Measurements from ENCODE around the gene SLC8A1. TPM values are rescaled to one million over a fixed set of nuclear protein-coding genes. Genes with fewer than 3 reads are reported as not detected.
A peak's percentile ranks its signal among the peaks of the same experiment; 100 is the strongest.

Gene SLC8A1
- polyA plus RNA-seq, 3 donors = 16.9 to 18.2 (median 18.0) TPM

- TF ChIP-seq, protein P1, sequence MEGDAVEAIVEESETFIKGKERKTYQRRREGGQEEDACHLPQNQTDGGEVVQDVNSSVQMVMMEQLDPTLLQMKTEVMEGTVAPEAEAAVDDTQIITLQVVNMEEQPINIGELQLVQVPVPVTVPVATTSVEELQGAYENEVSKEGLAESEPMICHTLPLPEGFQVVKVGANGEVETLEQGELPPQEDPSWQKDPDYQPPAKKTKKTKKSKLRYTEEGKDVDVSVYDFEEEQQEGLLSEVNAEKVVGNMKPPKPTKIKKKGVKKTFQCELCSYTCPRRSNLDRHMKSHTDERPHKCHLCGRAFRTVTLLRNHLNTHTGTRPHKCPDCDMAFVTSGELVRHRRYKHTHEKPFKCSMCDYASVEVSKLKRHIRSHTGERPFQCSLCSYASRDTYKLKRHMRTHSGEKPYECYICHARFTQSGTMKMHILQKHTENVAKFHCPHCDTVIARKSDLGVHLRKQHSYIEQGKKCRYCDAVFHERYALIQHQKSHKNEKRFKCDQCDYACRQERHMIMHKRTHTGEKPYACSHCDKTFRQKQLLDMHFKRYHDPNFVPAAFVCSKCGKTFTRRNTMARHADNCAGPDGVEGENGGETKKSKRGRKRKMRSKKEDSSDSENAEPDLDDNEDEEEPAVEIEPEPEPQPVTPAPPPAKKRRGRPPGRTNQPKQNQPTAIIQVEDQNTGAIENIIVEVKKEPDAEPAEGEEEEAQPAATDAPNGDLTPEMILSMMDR (IDR thresholded peaks at IDR 0.05) = no peak
- Histone ChIP-seq H3K4me2 (replicated peaks; ENCODE audit: extremely low read depth, low read length, poor library complexity, severe bottlenecking) (no peak overlapping the region), H3K4me3 (replicated peaks in 1 of 3; ENCODE audit: low read depth in 2 of 3, low read length in 3 of 3) (no peak overlapping the region), H3K27ac (ENCODE audit: low read depth in 1 of 2, low read length in 2 of 2) (no peak overlapping the region), H3K79me2 (ENCODE audit: insufficient read depth, low read length) (peaks cover 25% of the 10 kb centered on the region), H3K36me3 (replicated peaks in 1 of 2; ENCODE audit: control insufficient read depth in 1 of 2, insufficient read depth in 2 of 2, low read length in 2 of 2) (peaks cover 0 to 3% of the 10 kb centered on the region in 2 donors), H3K9me3 (replicated peaks in 1 of 2; ENCODE audit: control insufficient read depth in 1 of 2, insufficient read depth in 1 of 2, low read length in 2 of 2) (no peaks in the 10 kb centered on the region), H3K27me3 (ENCODE audit: control insufficient read depth in 2 of 2, insufficient read depth in 2 of 2, low read length in 2 of 2) (no peaks in the 10 kb centered on the region), H3K4me1 (ENCODE audit: control insufficient read depth in 1 of 2, insufficient read depth in 2 of 2, low read length in 2 of 2) (peaks cover 0 to 5% of the 10 kb centered on the region in 2 donors), H2AFZ (ENCODE audit: insufficient read depth, low read depth, low read length, poor library complexity, severe bottlenecking) (no peak overlapping the region), H4K20me1 (ENCODE audit: insufficient read depth, low read length) (peaks cover 93% of the 10 kb centered on the region), H3K9ac (ENCODE audit: insufficient read depth, low read length, poor library complexity, severe bottlenecking) (no peak overlapping the region)
- intact Hi-C loops (cut with micrococcal nuclease) = no loop called here
- WGBS (ENCODE audit: insufficient coverage) = no CpG with 5 or more reads among the region's 1 CpG
- peaks cover 19% of the 10 kb centered on the region for H3K4me1 Mint-ChIP-seq
- no peak for DNase-seq
- H3K9me3 Mint-ChIP-seq = no peaks in the 10 kb centered on the region
- peaks cover 9 to 12% of the 10 kb centered on the region in 2 donors for H3K36me3 Mint-ChIP-seq
- peak overlapping the region in 1 of 7 donors; percentile 33 for H3K27ac Mint-ChIP-seq
- H3K4me3 Mint-ChIP-seq = no peak overlapping the region
- H3K27me3 Mint-ChIP-seq (ENCODE audit: low read depth in 3 of 3) = peaks cover 0 to 3% (median 0%) of the 10 kb centered on the region in 3 donors
These were observed 122.2 kb downstream of the SLC8A1 start for GRCh38 chr2:40329739-40330030.

- Histone ChIP-seq H2AFZ (ENCODE audit: insufficient read depth, low read depth, low read length, poor library complexity, severe bottlenecking) (no peak overlapping the region), H3K9ac (ENCODE audit: insufficient read depth, low read length, poor library complexity, severe bottlenecking) (no peak overlapping the region), H3K4me2 (replicated peaks; ENCODE audit: extremely low read depth, low read length, poor library complexity, severe bottlenecking) (no peak overlapping the region), H3K79me2 (ENCODE audit: insufficient read depth, low read length) (peaks cover 28% of the 10 kb centered on the region), H3K4me1 (ENCODE audit: control insufficient read depth in 1 of 2, insufficient read depth in 2 of 2, low read length in 2 of 2) (no peaks in the 10 kb centered on the region), H3K4me3 (replicated peaks in 1 of 3; ENCODE audit: low read depth in 2 of 3, low read length in 3 of 3) (no peak overlapping the region), H4K20me1 (ENCODE audit: insufficient read depth, low read length) (peaks cover 94% of the 10 kb centered on the region), H3K36me3 (replicated peaks in 1 of 2; ENCODE audit: control insufficient read depth in 1 of 2, insufficient read depth in 2 of 2, low read length in 2 of 2) (peaks cover 0 to 27% of the 10 kb centered on the region in 2 donors), H3K27me3 (ENCODE audit: control insufficient read depth in 2 of 2, insufficient read depth in 2 of 2, low read length in 2 of 2) (no peaks in the 10 kb centered on the region), H3K27ac (ENCODE audit: low read depth in 1 of 2, low read length in 2 of 2) (no peak overlapping the region), H3K9me3 (replicated peaks in 1 of 2; ENCODE audit: control insufficient read depth in 1 of 2, insufficient read depth in 1 of 2, low read length in 2 of 2) (no peaks in the 10 kb centered on the region)
- Mint-ChIP-seq H3K27me3 (ENCODE audit: low read depth in 3 of 3) (peaks cover 0 to 3% (median 0%) of the 10 kb centered on the region in 3 donors), H3K4me1 (peaks cover 12% of the 10 kb centered on the region), H3K36me3 (peaks cover 12 to 23% of the 10 kb centered on the region in 2 donors), H3K27ac (no peak overlapping the region), H3K4me3 (no peak overlapping the region), H3K9me3 (no peaks in the 10 kb centered on the region)
- intact Hi-C loops (cut with micrococcal nuclease) = no loop called here
- TF ChIP-seq, protein P1 (IDR thresholded peaks at IDR 0.05) = no peak
- DNase-seq = no peak
These were observed 126.8 kb downstream of the SLC8A1 start for GRCh38 chr2:40325116-40325515.

All from CD14-positive monocyte (primary cell).